Activated T-cell treated with anti-CD3 and anti-CD28 coated beads, Interleukin-2, amount 50 U/mL, for 24 hours (primary cell): ENCODE results near the gene FIP1L1.

ENCODE experiments used
- DNase-seq: peaks from one replicate; pipeline ENCODE4 v3.0.0-alpha.2; 2020
- H3K27ac Mint-ChIP-seq: 2 replicates; pipeline ENCODE4 v1.8.0; 2020; ENCODE audit warnings: mild to moderate bottlenecking, mixed read lengths
- H3K27me3 Mint-ChIP-seq: 2 replicates; pipeline ENCODE4 v1.8.0; 2020; ENCODE audit warnings: mixed read lengths
- H3K36me3 Mint-ChIP-seq: 2 replicates; pipeline ENCODE4 v1.8.0; 2020; ENCODE audit warnings: low read depth, mixed read lengths
- H3K4me1 Mint-ChIP-seq: 2 replicates; pipeline ENCODE4 v1.8.0; 2020; ENCODE audit warnings: low read depth, mixed read lengths
- H3K4me3 Mint-ChIP-seq: 2 replicates; pipeline ENCODE4 v1.8.0; 2020; ENCODE audit warnings: mild to moderate bottlenecking, moderate library complexity, mixed read lengths
- H3K9me3 Mint-ChIP-seq: 2 replicates; pipeline ENCODE4 v1.8.0; 2020; ENCODE audit warnings: mixed read lengths

FIP1L1 gene

DNA sequence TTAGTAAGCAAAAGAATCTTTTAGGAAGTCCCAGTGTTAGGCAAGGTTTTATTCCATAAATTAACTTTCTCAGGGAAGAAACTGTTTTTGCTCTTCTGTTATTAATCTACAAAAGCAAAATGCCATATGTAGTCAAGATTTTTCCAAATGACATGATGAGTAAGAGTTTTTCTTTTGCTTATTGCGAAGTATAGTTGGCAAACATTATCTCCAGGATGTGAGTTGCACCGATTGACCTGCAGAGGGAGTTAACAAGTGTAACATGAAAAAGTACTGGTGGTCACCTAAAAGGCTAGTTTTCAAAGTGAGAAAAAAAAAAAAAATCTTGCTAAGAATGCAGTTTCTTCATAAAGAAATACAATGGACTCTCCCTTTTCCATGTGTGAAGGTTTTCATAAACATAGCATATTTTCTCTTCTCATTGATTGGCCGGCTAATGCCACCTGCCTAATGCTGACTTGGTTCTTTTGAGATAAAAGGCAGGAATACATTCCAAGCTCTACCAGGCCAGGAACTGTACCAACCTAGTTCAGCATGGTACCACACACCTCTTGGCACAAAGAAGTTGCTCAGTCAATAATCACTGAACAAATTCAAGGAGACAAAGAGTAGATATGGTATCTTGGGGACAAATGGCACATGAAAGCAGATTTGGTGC lies 113.7 kb downstream of the FIP1L1 start:
- Mint-ChIP-seq H3K27ac (no peak overlapping the region), H3K4me1 (no peaks in the 10 kb centered on the region), H3K36me3 (no peaks in the 10 kb centered on the region), H3K4me3 (no peak overlapping the region), H3K9me3 (no peaks in the 10 kb centered on the region), H3K27me3 (peaks cover 17% of the 10 kb centered on the region)
- no peak for DNase-seq

DNA sequence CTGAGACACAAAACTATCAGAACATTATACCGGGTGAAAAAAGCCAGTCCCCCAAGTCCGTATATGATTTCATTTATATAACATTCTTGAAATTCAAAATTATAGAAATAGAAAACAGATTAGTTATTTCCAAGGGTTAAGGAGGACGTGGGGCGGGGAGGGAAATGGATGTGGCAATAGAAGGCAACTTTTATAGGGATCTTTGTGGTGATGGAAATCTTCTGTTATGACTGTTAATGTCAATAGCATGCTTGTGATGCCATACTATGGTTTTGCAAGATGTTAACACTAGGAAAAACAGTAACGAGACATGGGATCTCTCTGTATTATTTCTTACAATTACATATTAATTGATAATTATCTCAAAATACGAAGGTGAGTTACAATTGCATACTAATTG lies 117.4 kb downstream of the FIP1L1 start:
- Mint-ChIP-seq H3K27me3 (peaks cover 8% of the 10 kb centered on the region), H3K36me3 (no peaks in the 10 kb centered on the region), H3K9me3 (no peaks in the 10 kb centered on the region), H3K27ac (no peak overlapping the region), H3K4me1 (no peaks in the 10 kb centered on the region), H3K4me3 (no peak overlapping the region)
- DNase-seq, result no peak

GRCh38 chr4:53497487-53498244 lies 120.2 kb downstream of the FIP1L1 start:
- Mint-ChIP-seq H3K27ac (no peak overlapping the region), H3K36me3 (no peaks in the 10 kb centered on the region), H3K9me3 (no peaks in the 10 kb centered on the region), H3K27me3 (no peaks in the 10 kb centered on the region), H3K4me3 (no peak overlapping the region), H3K4me1 (no peaks in the 10 kb centered on the region)
- DNase-seq, result no peak

DNA sequence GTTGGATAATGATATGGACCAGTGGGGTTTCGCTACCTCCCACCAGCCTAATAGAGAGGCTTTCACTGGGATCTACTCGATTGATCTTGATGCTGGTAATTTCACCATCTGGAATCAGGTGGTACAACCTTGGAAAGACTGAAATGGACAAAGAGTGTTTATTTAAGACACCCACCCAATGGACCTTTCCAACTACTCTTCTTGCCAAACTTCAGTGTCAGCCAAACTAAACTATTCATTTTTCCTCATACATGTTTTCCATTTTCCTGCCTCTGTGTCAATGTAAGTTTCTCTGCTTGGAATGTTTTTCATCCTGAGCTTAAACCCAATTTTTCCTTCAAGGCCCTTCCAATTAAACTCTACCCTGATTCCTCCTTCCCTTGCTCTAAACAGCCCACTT lies 121.3 kb downstream of the FIP1L1 start:
- no peak for DNase-seq
- H3K4me3 Mint-ChIP-seq, result no peak overlapping the region
- H3K27me3 Mint-ChIP-seq, result no peaks in the 10 kb centered on the region
- H3K36me3 Mint-ChIP-seq, result no peaks in the 10 kb centered on the region
- H3K9me3 Mint-ChIP-seq, result no peaks in the 10 kb centered on the region
- no peaks in the 10 kb centered on the region for H3K4me1 Mint-ChIP-seq
- no peak overlapping the region for H3K27ac Mint-ChIP-seq

- Mint-ChIP-seq H3K4me3 (no peak overlapping the region), H3K9me3 (no peaks in the 10 kb centered on the region), H3K27ac (no peak overlapping the region), H3K27me3 (no peaks in the 10 kb centered on the region), H3K36me3 (no peaks in the 10 kb centered on the region), H3K4me1 (no peaks in the 10 kb centered on the region)
- no peak for DNase-seq
These were observed 122.3 kb downstream of the FIP1L1 start for GRCh38 chr4:53499791-53500190.

- no peaks in the 10 kb centered on the region for H3K9me3 Mint-ChIP-seq
- H3K4me3 Mint-ChIP-seq, result no peak overlapping the region
- H3K27ac Mint-ChIP-seq, result no peak overlapping the region
- DNase-seq, result no peak
- peaks cover 1% of the 10 kb centered on the region for H3K27me3 Mint-ChIP-seq
- no peaks in the 10 kb centered on the region for H3K36me3 Mint-ChIP-seq
- H3K4me1 Mint-ChIP-seq, result no peaks in the 10 kb centered on the region
These were observed 123.1 kb downstream of the FIP1L1 start for GRCh38 chr4:53500546-53500945.

GRCh38 chr4:53501561-53501960 lies 124.1 kb downstream of the FIP1L1 start:
- no peak for DNase-seq
- H3K27me3 Mint-ChIP-seq, result peaks cover 4% of the 10 kb centered on the region
- H3K36me3 Mint-ChIP-seq, result no peaks in the 10 kb centered on the region
- no peaks in the 10 kb centered on the region for H3K4me1 Mint-ChIP-seq
- no peaks in the 10 kb centered on the region for H3K9me3 Mint-ChIP-seq
- H3K27ac Mint-ChIP-seq, result no peak overlapping the region
- no peak overlapping the region for H3K4me3 Mint-ChIP-seq

GRCh38 chr4:53502094-53502493 lies 124.7 kb downstream of the FIP1L1 start:
- Mint-ChIP-seq H3K27me3 (peaks cover 4% of the 10 kb centered on the region), H3K4me3 (no peak overlapping the region), H3K4me1 (no peaks in the 10 kb centered on the region), H3K9me3 (no peaks in the 10 kb centered on the region), H3K36me3 (no peaks in the 10 kb centered on the region), H3K27ac (no peak overlapping the region)
- no peak for DNase-seq

GRCh38 chr4:53505947-53506346 lies 128.5 kb downstream of the FIP1L1 start:
- Mint-ChIP-seq H3K4me1 (no peaks in the 10 kb centered on the region), H3K9me3 (no peaks in the 10 kb centered on the region), H3K4me3 (no peak overlapping the region), H3K27me3 (peaks cover 12% of the 10 kb centered on the region), H3K27ac (no peak overlapping the region), H3K36me3 (no peaks in the 10 kb centered on the region)
- DNase-seq, result no peak

- H3K27ac Mint-ChIP-seq, result no peak overlapping the region
- no peaks in the 10 kb centered on the region for H3K9me3 Mint-ChIP-seq
- H3K4me1 Mint-ChIP-seq, result no peaks in the 10 kb centered on the region
- H3K27me3 Mint-ChIP-seq, result peaks cover 12% of the 10 kb centered on the region
- no peak overlapping the region for H3K4me3 Mint-ChIP-seq
- no peaks in the 10 kb centered on the region for H3K36me3 Mint-ChIP-seq
- DNase-seq, result no peak
These were observed 129.6 kb downstream of the FIP1L1 start for GRCh38 chr4:53507058-53507457.

DNA sequence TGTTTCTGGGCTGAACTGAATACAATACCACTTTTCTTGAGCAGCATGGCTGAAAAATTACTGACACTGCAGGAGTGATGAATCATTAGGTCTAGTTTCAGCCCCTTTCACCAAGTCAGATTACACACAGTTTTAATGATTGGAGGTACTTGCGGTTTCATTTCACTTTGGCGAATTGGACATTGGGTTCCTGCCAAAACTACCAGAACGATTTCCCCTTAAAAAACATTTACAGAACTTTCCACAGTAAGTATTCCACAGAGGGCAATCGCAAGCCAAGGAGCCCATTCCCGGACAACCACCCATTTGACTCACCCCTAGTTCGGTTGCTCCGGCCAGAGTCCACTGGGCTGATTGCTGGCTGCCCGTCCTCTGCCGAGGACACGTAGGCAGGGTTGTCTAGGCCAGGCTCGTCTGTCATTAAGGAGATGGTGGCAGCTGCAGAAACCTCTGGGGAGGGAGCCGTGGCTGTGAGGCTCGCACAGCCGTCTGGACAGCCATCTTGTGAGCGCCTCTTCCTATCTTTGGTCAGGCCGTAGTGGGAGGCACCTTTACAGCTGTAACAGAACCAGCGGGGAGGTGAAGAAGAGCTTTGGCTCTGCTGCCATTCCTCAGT lies 130.3 kb downstream of the FIP1L1 start:
- Mint-ChIP-seq H3K27ac (no peak overlapping the region), H3K27me3 (peaks cover 12% of the 10 kb centered on the region)
- DNase-seq, result no peak

GRCh38 chr4:53508446-53508845 lies 131.0 kb downstream of the FIP1L1 start:
- no peaks in the 10 kb centered on the region for H3K4me1 Mint-ChIP-seq
- DNase-seq, result no peak

More for the DNA sequence above, 130.3 kb downstream of the FIP1L1 start:
- no peak overlapping the region for H3K4me3 Mint-ChIP-seq
- no peaks in the 10 kb centered on the region for H3K4me1 Mint-ChIP-seq
- H3K36me3 Mint-ChIP-seq, result no peaks in the 10 kb centered on the region
- no peaks in the 10 kb centered on the region for H3K9me3 Mint-ChIP-seq

DNA sequence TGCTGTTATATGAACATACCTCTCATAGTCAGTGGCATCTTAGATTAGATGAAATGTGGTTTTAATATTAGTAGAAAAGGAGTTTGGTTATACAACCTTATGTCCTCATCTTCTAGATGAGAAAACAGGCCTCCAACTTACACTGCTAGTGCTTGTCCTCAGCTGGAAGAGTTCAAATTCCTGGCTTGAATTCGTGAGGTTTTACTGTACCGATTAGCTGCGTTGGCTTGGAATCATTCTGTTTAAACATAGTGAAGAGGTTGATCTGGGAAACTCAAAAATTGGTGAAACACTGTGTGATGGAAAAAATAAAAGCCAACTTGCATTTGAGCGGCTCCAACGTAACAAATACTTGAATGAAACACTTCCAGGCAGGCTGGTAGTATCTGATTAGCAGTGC lies 132.9 kb downstream of the FIP1L1 start:
- H3K4me3 Mint-ChIP-seq, result no peak overlapping the region
- no peaks in the 10 kb centered on the region for H3K36me3 Mint-ChIP-seq
- H3K4me1 Mint-ChIP-seq, result no peaks in the 10 kb centered on the region
- DNase-seq, result no peak
- no peaks in the 10 kb centered on the region for H3K9me3 Mint-ChIP-seq
- peaks cover 19% of the 10 kb centered on the region for H3K27me3 Mint-ChIP-seq
- H3K27ac Mint-ChIP-seq, result no peak overlapping the region

More at GRCh38 chr4:53508446-53508845, 131.0 kb downstream of the FIP1L1 start:
- Mint-ChIP-seq H3K27me3 (peaks cover 15% of the 10 kb centered on the region), H3K4me3 (no peak overlapping the region), H3K27ac (no peak overlapping the region), H3K9me3 (no peaks in the 10 kb centered on the region), H3K36me3 (no peaks in the 10 kb centered on the region)
